NOMO-1 treated with dmso at 0.1 percent for 144 hours (cell line): Measurements from ENCODE around the gene SETDB1.

ENCODE experiments used
- DNase-seq: peaks from one replicate; lab custom pipeline; 2025; ENCODE audit not compliant: unreplicated experiment; lab: John Stamatoyannopoulos, UW

SETDB1 gene

DNA sequence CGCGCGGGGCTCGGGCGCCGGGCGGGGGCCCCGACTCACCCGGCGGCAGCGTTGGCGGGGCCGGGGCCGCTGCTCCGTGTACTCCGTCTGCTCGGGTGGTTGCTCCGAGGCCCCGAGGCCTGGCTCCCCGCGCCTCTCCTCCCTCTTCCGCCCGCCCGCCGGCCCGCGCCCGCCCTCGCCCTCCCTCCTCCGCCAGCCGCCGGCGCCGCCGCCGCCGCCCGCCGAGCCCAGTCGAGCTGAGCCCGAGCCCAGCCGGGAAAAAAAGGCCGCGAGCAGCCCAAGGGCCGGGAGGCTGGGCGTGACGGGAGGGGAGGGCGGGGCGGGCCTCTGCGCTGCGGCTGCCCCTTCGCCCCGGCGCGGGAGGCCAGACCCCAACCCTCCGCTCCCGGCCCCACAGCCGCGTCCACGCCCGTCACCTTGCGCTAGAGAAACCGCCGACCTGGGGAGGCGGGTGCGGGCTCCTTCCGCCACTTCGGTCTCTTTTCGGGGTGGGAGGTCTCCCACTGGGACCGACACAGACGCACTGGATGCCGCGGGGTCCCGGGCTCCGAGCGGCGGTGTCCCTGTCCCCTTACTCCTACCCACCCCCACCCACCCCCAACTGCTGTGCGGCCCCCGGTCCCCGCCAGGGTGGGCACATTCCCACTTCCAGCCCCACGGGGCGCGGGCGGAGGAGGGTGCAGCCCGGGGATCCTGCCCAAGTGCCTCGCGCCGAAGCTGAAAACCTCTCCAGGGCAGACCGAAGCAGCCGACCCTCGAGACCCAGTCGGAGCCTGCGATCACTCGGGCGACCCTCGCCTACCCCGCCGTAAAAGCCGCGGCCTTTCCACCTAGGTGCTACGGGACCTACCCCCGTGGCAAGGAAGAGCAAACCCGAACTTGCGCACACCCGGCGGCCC is 48.7 kb downstream of the SETDB1 start, which contains the start of gene CERS2:
Gene CERS2 (minus strand): TSS at position 256 of the 899 bp plus-strand sequence. CDS start 5,745 bp downstream, outside the sequence.
- peak; percentile 48 for DNase-seq

DNA sequence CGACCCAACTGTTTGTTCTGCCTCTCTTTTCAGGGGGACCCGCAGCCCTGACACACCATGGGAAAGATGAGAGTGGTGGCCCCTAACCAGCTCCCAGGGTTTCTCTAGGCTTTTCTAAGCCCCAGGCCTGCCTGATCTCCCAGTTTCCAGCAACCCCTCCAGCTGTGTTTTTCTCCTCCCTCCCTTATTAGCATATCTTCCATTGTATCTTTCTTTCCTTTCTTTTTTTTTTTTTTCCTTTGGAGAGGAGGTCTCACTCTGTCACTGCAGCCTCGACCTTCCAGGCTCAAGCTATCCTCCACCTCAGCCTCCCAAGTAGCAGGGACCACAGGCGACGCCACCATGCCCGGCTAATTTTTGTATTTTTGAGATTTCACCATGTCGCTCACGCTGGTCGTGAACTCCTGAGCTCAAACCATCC is 50.2 kb downstream of the SETDB1 start:
- DNase-seq = no peak

DNA sequence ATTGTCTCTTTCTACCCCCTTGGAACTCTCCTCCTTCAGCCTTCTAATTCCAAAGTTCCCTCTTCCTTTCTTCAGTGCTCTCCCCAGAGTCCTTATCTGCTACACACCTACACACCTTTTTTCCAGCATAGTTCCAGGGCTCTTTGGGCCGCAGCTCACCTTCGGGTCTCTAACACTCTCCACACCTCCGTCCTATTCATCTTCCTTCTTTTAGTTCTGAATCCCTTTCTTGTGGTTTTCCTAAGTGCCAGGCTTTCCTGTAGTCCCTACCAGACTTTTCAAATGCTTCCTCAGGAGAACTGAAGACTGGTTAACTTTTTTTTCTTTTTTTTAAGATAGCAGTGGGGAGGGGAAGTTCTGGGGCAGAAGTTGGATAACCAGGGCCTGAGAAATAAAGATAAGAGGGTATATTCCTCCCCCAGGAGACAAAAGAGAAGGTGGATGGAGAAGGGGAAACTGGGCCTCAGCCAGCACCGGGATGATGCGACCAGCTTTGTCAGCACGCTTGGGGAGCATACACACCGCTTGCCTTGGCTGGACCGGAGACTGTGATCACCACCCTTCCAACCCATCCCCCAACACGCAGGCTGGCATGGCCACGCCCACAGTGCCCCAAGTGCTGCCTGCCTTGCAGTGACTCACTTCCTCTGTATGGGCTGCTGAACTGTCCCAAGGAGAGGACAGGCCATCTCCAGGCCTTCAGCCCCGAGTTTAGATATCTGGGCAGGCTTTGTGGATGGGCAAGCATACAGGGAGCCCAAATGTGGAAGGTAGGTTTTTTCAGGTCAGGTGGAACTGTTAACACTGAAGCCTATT is 50.9 kb downstream of the SETDB1 start:
- DNase-seq = peak; percentile 90

DNA sequence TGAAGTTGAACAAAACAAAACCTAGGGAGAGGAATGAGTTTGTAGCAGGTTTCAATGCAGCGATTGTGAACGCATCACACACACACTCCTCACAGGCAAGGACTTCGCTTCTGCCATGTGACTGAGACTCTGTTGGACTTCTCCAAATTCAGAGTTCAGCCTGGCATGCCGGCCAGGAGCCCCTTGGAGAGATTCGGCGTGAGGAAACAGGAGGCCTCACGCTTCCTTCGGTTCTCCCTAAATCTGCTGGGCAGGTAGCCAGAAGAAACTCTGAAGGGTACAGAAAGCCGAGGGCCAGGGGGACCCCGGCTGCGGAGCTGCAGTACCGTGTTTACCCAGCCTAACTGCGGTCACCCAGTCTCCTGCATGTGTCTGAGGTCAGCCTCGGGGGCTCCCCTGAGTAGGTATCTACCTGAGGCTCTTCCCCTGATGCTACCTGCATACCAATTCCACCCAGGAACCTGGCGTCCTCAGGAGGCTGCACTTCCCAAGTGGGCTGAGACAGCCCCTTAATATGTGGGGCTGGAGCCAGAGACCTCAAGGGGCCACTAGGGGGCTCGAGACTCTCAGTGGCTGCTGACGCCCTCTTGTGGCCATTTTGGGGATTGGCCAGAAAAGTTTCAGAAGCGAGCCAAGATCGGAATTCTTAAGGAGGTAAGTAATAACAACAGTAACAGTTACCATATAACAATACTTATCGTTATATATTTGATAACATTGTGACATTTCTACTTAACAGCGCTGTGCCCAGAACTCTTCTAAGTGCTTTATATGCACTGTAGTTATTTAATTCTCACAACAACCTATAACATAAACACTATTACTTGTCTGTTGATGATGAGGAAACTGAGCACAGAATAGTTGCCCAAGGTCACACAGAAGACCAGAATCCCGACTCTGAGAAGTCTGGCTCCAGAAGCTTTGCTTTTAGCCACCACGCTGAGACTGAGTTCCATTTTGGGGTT is 53.2 kb downstream of the SETDB1 start:
- DNase-seq = peak; percentile 70

DNA sequence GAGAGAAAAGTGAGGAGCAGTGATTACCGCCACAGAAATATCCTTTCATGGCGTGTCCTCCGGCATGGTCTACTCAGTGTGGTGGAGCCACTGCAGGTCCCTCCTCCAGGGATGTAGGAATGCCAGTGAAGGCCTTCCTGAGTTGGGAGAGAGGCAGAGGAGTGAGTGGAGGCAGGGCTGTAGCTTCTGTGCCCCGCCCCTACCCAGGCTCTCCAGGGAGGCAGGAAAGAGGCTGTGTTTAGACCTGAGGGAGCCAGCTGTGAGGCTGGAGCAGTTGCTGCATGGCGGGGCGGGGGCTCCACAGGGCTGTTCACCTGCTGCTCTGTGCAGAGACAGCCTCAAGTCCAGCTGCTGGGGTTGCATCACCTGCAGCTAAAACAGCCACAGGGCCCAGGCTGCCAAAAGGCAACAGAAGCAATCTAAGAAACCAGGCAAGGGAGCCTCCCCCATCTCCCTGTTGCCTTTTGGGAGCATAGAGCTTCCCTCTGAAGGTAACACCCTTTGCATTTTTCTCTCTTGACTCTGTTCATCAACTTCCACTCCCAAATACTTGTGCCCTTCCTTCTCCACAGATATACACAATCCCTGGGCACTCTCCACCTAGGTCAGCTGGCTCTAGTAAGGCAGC is 55.1 kb downstream of the SETDB1 start:
- DNase-seq = no peak

DNA sequence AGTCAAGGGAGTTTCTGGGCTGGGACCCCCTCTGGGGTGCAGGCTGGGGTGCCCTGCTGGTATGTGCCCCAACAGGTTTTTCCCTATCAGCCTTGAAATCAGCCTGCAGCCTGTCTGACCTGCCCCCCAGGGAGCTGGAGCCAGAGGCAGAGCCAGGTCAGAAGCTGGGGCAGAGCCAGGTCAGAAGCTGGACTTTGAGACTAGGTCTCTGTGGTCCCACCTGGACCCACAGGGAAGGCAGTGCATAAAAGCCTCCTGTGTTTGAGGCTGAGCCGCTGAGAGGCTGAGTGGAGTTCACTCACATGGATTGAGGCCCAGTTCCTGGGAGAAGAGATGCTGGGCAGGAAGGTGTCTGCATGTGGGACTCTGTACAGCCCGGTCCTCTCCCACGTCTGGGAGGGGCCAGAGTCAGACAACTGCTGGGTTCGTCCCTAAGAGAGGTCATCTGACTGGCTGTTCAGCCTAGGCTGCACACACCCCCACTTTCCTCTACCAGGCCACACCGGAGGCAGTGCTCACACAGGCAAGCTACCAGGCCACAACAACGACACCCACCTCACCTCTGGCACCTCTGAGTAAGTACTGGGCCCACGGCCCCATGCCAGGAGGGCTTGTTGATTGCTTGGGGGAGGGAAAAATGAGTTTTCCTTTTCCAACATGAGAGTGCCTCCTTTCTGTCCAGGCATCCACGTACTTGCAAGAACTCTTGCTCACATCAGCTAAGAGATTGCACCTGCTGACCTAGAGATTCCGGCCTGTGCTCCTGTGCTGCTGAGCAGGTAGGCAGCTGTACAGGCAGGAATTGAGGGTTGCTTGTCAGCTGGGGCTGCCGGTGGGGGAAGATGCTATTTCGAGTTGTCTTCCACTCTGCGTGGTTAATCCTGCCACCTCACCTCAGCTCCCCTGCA is 55.9 kb downstream of the SETDB1 start, which contains the start of gene ANXA9:
Gene ANXA9 (plus strand): TSS at position 488 of the 908 bp plus-strand sequence. CDS start 814 bp downstream, outside the sequence.
- no peak for DNase-seq

DNA sequence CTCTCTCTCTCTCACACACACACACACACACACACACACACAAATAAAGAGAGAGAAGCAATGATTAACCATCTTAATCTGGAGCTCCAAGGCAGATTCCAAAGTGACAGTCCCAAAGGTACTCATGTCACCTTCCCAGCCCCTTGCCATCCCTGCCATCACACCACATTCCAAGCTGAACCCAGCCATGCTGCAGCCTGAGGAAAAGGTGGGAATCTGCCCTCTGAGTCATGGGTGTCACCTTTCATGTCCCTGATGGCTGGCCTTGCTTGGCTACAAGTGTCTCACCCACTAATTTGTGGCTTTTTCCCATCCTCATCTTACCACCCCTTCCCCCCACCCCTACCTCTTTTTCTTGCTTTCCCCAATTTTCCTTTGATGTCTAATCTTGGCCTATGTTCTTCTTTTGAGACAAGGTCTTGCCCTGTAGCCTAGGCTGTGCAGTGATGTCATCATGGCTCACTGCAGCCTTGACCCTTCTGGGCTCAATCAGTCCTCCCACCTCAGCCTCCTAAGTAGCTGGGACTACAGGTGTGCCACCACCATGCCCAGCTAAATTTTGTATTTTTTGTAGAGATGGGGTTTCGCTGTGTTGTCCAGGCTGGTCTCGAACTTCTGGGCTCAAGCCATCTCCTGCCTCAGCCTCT is 59.1 kb downstream of the SETDB1 start:
- DNase-seq = no peak

DNA sequence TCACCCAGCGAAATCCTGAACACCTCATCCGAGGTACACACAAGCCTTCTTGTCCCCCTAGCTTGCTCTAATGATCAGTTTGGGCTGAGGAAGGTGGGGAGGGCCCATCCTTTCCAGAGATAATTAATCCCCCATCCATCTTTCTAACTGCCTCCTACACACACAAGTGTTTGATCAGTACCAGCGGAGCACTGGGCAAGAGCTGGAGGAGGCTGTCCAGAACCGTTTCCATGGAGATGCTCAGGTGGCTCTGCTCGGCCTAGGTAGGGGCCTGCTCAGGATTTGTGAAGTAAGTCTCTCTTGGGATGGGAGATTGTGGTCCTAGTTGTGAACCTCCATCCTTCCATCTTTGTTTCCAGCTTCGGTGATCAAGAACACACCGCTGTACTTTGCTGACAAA is 61.8 kb downstream of the SETDB1 start:
- no peak for DNase-seq

DNA sequence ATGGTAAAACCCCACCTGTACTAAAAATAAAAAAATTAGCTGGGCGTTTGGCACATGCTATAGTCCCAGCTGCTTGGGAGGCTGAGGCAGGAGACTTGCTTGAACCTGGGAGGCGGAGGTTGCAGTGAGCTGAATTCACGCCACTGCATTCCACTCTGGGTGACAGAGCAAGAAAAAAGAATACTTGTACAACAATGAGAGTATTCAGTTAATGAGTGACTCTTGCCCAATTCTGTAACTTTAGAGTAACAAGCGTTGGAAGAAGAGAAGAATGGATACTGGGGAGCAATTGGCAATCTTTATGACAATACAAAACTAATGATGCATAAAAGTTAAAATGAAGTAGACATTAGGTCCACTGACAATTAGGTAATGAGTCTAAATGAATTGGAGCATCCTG is 66.5 kb downstream of the SETDB1 start:
- no peak for DNase-seq

DNA sequence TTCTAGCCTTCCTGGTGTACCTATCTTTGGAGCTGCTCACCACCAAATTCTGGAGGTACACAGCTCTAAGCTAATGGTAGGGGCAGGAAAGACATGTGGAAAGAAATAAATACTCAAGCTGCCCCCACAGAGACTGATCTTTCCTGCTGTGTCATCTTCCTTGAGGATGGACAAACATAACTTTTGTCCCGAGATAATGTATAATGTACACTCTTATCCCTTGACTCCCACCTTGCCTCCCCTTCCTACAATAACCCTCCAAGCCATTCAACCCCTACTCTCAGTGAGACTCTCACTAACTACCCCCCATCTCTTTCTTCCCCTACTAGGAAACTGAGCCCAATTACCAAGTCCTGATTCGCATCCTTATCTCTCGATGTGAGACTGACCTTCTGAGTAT is 68.1 kb downstream of the SETDB1 start:
- DNase-seq = no peak

DNA sequence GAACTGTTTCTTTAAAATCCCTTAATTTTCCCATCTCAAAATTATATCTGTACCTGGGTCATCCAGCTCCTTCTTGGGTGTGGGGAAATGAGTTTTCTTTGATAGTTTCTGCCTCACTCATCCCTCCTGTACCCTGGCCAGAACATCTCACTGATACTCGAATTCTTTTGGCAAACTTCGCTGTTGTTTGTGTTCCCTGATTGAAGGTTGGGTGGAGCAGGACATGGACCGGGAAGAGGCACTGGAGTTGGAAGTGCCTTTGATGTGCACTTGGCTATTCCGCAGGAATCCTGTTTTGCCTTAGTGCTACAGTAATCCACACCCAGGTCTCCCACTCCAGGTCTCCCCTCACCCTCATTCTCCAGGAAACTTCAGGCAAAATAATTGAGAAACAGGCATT is 69.3 kb downstream of the SETDB1 start:
- DNase-seq = no peak

DNA sequence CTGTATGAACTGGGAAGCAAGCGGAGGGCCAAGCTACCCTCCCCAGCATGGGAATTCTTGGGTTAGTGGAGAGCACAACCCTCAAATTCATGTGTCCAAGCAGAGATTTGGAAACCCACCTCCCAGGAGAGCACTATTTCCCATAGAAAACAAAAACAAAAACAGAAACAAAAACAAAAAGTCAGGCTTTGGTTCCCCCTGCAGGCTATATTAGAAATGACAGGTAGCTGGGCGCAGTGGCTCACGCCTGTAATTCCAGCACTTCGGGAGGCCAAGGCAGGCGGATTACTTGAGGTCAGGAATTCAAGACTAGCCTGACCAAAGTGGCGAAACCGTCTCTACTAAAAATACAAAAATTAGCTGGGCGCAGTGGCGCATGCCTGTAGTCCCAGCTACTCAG is 69.7 kb downstream of the SETDB1 start:
- no peak for DNase-seq

DNA sequence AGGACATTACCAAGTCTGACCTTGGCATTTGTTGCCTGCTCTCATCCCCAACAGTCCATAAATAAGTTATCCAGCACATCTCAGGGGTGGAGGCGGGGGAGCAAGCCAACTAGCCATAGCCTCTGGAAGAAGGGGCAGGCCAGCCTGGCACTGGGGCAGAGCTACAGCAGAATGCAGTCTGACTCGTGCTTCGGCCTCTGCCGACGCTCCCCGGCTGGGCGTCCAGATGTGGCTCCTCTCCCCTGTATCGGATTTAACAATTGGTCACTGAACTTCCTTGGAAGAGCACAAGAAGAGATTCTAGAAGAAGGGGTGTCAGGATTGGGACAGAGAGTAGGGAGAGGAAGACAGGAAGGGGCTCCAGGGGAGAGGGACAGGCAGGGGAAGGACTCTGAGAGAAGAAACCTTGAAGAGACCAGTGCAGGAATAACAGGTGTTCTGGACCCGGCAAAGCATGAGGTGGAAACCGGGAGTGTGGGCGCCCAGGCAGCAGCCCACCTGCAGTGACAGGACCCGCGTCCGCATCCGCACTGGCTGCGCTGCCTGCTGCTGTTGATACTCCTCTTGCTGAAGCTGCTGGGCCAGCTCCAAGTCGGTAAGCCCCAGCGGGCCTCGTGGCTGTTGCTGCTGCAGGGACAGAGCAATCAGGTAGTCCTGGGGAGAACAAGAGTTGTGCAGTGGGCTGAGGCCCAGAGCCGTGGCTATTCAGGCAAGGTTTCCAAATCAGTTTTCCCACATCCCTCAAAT is 71.1 kb downstream of the SETDB1 start:
- DNase-seq = no peak

DNA sequence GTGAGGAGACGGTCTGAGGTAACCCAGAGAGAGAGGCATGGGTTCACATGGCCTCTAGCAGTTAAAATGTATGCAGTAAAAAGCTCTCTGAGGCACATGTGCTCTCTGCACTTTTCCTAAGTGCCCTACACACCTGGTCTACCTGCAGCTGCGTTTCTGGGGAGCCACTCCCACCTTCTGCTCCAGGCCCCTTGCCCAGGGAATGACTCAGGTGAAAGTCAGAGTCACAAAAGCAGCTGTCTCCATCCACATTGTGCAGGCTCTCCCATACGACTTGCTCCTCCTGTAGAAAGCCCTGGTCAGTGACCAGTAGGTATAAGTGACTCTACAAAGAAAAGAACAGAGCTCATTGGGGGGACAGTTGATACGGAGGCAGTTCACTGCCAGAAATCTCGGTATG is 71.8 kb downstream of the SETDB1 start:
- DNase-seq = no peak

DNA sequence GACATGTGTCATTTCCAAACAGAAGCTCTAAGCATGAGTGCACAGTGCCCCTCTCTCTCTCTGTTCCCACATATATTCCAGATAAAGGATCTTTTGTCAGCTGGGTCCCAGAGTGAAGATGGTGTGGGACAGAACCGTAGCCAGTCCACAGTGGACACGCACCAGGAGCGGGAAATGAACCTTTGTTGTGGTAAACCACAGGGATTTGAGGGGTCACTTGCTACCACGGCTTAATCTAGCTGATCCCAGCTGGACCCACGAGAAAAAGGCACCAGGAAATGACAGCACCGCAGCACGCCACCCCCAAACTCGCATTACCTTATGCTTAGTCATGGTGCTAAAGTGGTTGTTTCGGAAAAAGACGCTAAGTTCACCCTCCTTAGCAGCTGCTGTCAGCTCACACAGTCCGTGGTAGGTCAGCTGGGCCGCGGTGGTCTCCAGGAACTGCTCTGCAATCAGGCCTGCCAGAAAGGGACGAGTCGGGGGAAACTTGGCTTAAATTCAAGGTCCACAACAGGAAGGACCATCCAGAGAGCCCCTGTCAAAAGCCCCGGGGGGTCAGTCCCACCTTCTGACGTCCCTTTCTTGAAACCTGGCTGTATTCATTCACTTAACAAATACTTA is 73.0 kb downstream of the SETDB1 start:
- DNase-seq = no peak

DNA sequence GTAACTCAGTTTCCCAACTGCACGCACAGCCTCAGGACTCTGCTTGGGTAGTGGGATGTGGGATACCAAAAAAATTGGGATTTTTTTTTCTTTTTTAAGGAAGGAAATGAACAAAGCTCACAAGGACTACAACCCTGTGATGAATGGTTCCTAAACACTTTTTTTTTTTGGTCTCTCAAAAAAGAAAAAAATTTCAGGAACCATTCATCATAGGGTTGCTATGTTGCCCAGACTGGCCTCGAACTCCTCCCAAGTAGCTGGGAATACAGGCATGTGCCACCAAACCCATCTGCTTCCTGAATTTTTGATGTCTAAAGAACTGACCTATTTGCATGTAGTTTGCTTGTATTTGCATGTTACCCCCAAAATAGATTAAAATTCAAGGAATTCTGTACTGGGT is 73.8 kb downstream of the SETDB1 start:
- no peak for DNase-seq

DNA sequence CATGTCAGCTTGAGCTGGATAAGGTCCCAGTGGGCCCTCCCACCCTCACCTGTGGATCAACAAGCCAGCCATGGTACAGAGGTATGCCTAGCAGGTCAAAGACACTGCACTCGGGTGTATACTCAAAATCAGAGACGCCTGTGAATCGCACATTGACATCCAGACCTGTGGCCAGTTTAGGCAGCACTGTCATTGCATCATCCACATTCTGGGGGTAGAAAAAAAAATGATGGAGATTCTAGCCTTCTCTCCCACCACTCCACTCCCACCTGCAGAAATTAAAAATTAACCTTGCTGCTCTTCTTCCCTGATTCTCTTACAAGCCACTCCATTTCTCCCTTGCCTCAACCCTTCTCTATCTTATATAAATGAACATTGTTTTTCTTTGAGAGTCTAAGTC is 74.2 kb downstream of the SETDB1 start:
- no peak for DNase-seq

DNA sequence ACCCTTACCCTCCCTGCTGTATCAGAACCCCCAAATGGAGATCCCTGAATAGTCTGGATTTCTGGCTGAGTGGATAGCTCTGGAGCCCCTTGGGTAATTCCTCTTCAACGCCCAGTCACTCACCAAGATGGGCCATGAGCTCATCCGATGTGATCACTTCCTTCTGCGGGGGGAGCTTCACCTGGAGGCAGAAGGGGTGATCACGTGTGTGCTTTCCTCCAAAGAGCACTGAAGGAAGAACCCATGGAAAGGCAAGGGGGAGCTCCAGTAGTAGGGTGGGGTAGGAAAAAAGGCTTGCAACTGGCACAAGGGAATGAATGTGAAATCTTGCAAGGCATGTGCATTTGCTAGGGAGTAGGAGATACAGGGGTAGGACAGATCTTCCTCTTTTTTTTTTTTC is 75.4 kb downstream of the SETDB1 start:
- peak; percentile 17 for DNase-seq
